Liver (tissue), 3 donors: ENCODE results near the gene PATJ.

Experiments used
- FOXA1 ChIP-seq: IDR thresholded peaks from 2 replicates; pipeline ENCODE4 v1.6.1; 2016; ENCODE audit warnings: antibody characterized with exemption
- HNF4A ChIP-seq, 2 donors: conservative IDR thresholded peaks; 2 replicates each; pipeline ENCODE4 v1.6.1; 2016; ENCODE audit warnings: antibody characterized with exemption in 2 of 2, mild to moderate bottlenecking in 2 of 2
- JUND ChIP-seq, 2 donors: IDR thresholded peaks; 2 replicates each; pipeline ENCODE4 v1.6.1; 2016; ENCODE audit warnings: antibody characterized with exemption in 2 of 2
- NR2F2 ChIP-seq: IDR thresholded peaks from 2 replicates; pipeline ENCODE4 v1.6.1; 2016; ENCODE audit warnings: antibody characterized with exemption
- RAD21 ChIP-seq, 2 donors: IDR thresholded peaks; 2 replicates each; pipeline ENCODE4 v1.6.1; 2016; ENCODE audit warnings: antibody characterized with exemption in 2 of 2, mild to moderate bottlenecking in 2 of 2
- RXRA ChIP-seq, 2 donors: IDR thresholded peaks; 2 replicates each; pipeline ENCODE4 v1.6.1; 2017 to 2018; ENCODE audit warnings: antibody characterized with exemption in 2 of 2, mild to moderate bottlenecking in 1 of 2
- SP1 ChIP-seq: IDR thresholded peaks from 2 replicates; pipeline ENCODE4 v1.6.1; 2018; ENCODE audit warnings: antibody characterized with exemption, mild to moderate bottlenecking
- TAF1 ChIP-seq: conservative IDR thresholded peaks from 2 replicates; pipeline ENCODE4 v1.6.1; 2016; ENCODE audit warnings: antibody characterized with exemption, mild to moderate bottlenecking
- YY1 ChIP-seq: IDR thresholded peaks from 2 replicates; pipeline ENCODE4 v1.6.1; 2016; ENCODE audit warnings: antibody characterized with exemption, mild to moderate bottlenecking
- TF ChIP-seq, protein P1 (sequence below): IDR thresholded peaks from 2 replicates; pipeline ENCODE4 v1.6.1; 2016; ENCODE audit warnings: antibody characterized with exemption
- TF ChIP-seq, protein P2 (sequence below): IDR thresholded peaks from 2 replicates; pipeline ENCODE4 v1.6.1; 2016; ENCODE audit warnings: antibody characterized with exemption
- TF ChIP-seq, protein P3 (sequence below): fragments of 150-350 bp; IDR thresholded peaks from 2 replicates; pipeline ENCODE4 v1.5.1; 2017; ENCODE audit warnings: improper control_type of control experiment, low read depth, low read length; ENCODE audit not compliant: missing input control
- TF ChIP-seq, protein P4 (sequence below): IDR thresholded peaks from 2 replicates; pipeline ENCODE4 v1.6.1; 2016; ENCODE audit warnings: antibody characterized with exemption
- TF ChIP-seq, protein P5 (sequence below): IDR thresholded peaks from 2 replicates; pipeline ENCODE4 v1.6.1; 2016; ENCODE audit warnings: antibody characterized with exemption, mild to moderate bottlenecking
- donor health status: healthy.
- donor health status: healthy.

DNA sequence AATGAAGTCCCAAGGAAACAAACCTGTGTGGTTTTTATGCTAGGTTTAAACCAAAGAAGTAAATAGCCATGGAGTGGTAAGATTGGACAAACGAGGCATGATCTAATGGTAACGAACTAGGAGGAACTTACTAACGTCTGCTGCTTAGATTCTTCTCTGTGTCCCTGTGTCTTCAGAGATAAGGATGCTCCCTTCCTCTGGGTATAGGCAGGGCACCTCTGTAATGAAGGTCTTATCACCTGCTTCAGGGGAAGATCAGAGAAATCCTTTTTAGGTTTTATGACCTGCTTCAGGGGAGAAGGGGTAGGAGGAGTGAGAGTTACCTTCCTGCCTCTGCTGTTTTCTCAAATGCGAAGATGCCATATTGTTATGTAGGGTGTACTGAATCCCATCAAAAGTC, 237.4 kb downstream of the PATJ start:
- no peak for TF ChIP-seq RAD21 (IDR thresholded peaks at IDR 0.05)
- TF ChIP-seq, protein P1, sequence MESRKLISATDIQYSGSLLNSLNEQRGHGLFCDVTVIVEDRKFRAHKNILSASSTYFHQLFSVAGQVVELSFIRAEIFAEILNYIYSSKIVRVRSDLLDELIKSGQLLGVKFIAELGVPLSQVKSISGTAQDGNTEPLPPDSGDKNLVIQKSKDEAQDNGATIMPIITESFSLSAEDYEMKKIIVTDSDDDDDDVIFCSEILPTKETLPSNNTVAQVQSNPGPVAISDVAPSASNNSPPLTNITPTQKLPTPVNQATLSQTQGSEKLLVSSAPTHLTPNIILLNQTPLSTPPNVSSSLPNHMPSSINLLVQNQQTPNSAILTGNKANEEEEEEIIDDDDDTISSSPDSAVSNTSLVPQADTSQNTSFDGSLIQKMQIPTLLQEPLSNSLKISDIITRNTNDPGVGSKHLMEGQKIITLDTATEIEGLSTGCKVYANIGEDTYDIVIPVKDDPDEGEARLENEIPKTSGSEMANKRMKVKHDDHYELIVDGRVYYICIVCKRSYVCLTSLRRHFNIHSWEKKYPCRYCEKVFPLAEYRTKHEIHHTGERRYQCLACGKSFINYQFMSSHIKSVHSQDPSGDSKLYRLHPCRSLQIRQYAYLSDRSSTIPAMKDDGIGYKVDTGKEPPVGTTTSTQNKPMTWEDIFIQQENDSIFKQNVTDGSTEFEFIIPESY: no peak
- TF ChIP-seq, protein P2, sequence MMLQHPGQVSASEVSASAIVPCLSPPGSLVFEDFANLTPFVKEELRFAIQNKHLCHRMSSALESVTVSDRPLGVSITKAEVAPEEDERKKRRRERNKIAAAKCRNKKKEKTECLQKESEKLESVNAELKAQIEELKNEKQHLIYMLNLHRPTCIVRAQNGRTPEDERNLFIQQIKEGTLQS: no peak
- TF ChIP-seq, protein P3, sequence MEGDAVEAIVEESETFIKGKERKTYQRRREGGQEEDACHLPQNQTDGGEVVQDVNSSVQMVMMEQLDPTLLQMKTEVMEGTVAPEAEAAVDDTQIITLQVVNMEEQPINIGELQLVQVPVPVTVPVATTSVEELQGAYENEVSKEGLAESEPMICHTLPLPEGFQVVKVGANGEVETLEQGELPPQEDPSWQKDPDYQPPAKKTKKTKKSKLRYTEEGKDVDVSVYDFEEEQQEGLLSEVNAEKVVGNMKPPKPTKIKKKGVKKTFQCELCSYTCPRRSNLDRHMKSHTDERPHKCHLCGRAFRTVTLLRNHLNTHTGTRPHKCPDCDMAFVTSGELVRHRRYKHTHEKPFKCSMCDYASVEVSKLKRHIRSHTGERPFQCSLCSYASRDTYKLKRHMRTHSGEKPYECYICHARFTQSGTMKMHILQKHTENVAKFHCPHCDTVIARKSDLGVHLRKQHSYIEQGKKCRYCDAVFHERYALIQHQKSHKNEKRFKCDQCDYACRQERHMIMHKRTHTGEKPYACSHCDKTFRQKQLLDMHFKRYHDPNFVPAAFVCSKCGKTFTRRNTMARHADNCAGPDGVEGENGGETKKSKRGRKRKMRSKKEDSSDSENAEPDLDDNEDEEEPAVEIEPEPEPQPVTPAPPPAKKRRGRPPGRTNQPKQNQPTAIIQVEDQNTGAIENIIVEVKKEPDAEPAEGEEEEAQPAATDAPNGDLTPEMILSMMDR: no peak
- no peak for TF ChIP-seq HNF4A (conservative IDR thresholded peaks at IDR 0.05)
- TF ChIP-seq, protein P4, sequence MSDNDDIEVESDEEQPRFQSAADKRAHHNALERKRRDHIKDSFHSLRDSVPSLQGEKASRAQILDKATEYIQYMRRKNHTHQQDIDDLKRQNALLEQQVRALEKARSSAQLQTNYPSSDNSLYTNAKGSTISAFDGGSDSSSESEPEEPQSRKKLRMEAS: no peak
- TF ChIP-seq JUND (IDR thresholded peaks at IDR 0.05): no peak
- TF ChIP-seq YY1: no peak
- TF ChIP-seq RXRA (IDR thresholded peaks at IDR 0.05): no peak
- no peak for TF ChIP-seq NR2F2
- TF ChIP-seq FOXA1: no peak
- no peak for TF ChIP-seq SP1
- no peak for TF ChIP-seq TAF1
- TF ChIP-seq, protein P5, sequence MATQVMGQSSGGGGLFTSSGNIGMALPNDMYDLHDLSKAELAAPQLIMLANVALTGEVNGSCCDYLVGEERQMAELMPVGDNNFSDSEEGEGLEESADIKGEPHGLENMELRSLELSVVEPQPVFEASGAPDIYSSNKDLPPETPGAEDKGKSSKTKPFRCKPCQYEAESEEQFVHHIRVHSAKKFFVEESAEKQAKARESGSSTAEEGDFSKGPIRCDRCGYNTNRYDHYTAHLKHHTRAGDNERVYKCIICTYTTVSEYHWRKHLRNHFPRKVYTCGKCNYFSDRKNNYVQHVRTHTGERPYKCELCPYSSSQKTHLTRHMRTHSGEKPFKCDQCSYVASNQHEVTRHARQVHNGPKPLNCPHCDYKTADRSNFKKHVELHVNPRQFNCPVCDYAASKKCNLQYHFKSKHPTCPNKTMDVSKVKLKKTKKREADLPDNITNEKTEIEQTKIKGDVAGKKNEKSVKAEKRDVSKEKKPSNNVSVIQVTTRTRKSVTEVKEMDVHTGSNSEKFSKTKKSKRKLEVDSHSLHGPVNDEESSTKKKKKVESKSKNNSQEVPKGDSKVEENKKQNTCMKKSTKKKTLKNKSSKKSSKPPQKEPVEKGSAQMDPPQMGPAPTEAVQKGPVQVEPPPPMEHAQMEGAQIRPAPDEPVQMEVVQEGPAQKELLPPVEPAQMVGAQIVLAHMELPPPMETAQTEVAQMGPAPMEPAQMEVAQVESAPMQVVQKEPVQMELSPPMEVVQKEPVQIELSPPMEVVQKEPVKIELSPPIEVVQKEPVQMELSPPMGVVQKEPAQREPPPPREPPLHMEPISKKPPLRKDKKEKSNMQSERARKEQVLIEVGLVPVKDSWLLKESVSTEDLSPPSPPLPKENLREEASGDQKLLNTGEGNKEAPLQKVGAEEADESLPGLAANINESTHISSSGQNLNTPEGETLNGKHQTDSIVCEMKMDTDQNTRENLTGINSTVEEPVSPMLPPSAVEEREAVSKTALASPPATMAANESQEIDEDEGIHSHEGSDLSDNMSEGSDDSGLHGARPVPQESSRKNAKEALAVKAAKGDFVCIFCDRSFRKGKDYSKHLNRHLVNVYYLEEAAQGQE: no peak
